ENCODE data around the gene P3R3URF. TPM values are rescaled to one million over a fixed set of nuclear protein-coding genes. Genes with fewer than 3 reads are reported as not detected.
A peak's percentile ranks its signal among the peaks of the same experiment; 100 is the strongest.

The P3R3URF gene
- total and polyA plus RNA-seq, 3 experiments from 2014 or later = not detected

- Mint-ChIP-seq H3K27me3 (peaks cover 0 to 7% of the 10 kb centered on the region in 2 donors), H3K36me3 (no peaks in the 10 kb centered on the region), H3K9me3 (no peaks in the 10 kb centered on the region), H3K27ac (no peak overlapping the region), H3K4me1 (peaks cover under 1 to 1% (median 1%) of the 10 kb centered on the region in 3 donors), H3K4me3 (no peak overlapping the region)
- Histone ChIP-seq H3K4me1 (ENCODE audit: insufficient read depth, low read length) (peaks cover under 1% of the 10 kb centered on the region), H3K27me3 (ENCODE audit: insufficient read depth, low read length, poor library complexity, severe bottlenecking) (no peaks in the 10 kb centered on the region), H3K36me3 (ENCODE audit: insufficient read depth, low read length) (no peaks in the 10 kb centered on the region), H3K9me3 (ENCODE audit: low read length) (no peaks in the 10 kb centered on the region), H3K27ac (ENCODE audit: low read depth, low read length) (no peak overlapping the region), H3K4me3 (ENCODE audit: low read length) (no peak overlapping the region)
- DNase-seq = no peak
- POLR2A ChIA-PET = no interaction called here
- CTCF ChIA-PET = no interaction called here
These were observed 42.2 kb upstream of the P3R3URF start for GRCh38 chr1:46218443-46218842.

- no peak overlapping the region for H3K27ac Mint-ChIP-seq
- no peaks in the 10 kb centered on the region for H3K36me3 Mint-ChIP-seq
- peaks cover 0 to 7% of the 10 kb centered on the region in 2 donors for H3K27me3 Mint-ChIP-seq
- no peak overlapping the region for H3K4me3 Mint-ChIP-seq
- Histone ChIP-seq H3K36me3 (ENCODE audit: insufficient read depth, low read length) (no peaks in the 10 kb centered on the region), H3K9me3 (ENCODE audit: low read length) (no peaks in the 10 kb centered on the region), H3K27ac (ENCODE audit: low read depth, low read length) (no peak overlapping the region), H3K4me3 (ENCODE audit: low read length) (no peak overlapping the region), H3K4me1 (ENCODE audit: insufficient read depth, low read length) (no peaks in the 10 kb centered on the region), H3K27me3 (ENCODE audit: insufficient read depth, low read length, poor library complexity, severe bottlenecking) (no peaks in the 10 kb centered on the region)
- POLR2A ChIA-PET = no interaction called here
- DNase-seq = no peak
- no peaks in the 10 kb centered on the region for H3K9me3 Mint-ChIP-seq
- H3K4me1 Mint-ChIP-seq = no peaks in the 10 kb centered on the region
- CTCF ChIA-PET = interaction anchor here (1.4 kb wide), 1 partner anchor 8 kb away, joined by 7 read pairs; no protein-coding TSS in a partner anchor
These were observed 39.2 kb upstream of the P3R3URF start for GRCh38 chr1:46215504-46215903.

- DNase-seq = no peak
- Mint-ChIP-seq H3K4me3 (no peak overlapping the region), H3K27me3 (no peaks in the 10 kb centered on the region), H3K36me3 (no peaks in the 10 kb centered on the region), H3K4me1 (no peaks in the 10 kb centered on the region), H3K27ac (peak overlapping the region in 1 of 8 donors; percentile 60), H3K9me3 (no peaks in the 10 kb centered on the region)
- Histone ChIP-seq H3K27ac (ENCODE audit: low read depth, low read length) (no peak overlapping the region), H3K9me3 (ENCODE audit: low read length) (no peaks in the 10 kb centered on the region), H3K4me1 (ENCODE audit: insufficient read depth, low read length) (no peaks in the 10 kb centered on the region), H3K4me3 (ENCODE audit: low read length) (no peak overlapping the region), H3K36me3 (ENCODE audit: insufficient read depth, low read length) (no peaks in the 10 kb centered on the region), H3K27me3 (ENCODE audit: insufficient read depth, low read length, poor library complexity, severe bottlenecking) (no peaks in the 10 kb centered on the region)
- CTCF ChIA-PET = no interaction called here
- POLR2A ChIA-PET = no interaction called here
These were observed 34.8 kb upstream of the P3R3URF start for GRCh38 chr1:46211051-46211450.

- H3K36me3 Mint-ChIP-seq = no peaks in the 10 kb centered on the region
- H3K27me3 Mint-ChIP-seq = no peaks in the 10 kb centered on the region
- ChIA-PET CTCF (interaction anchor here (1.3 kb wide), 1 partner anchor 13 kb away, joined by 7 read pairs; no protein-coding TSS in a partner anchor), POLR2A (no interaction called here)
- Histone ChIP-seq H3K27me3 (ENCODE audit: insufficient read depth, low read length, poor library complexity, severe bottlenecking) (no peaks in the 10 kb centered on the region), H3K27ac (ENCODE audit: low read depth, low read length) (no peak overlapping the region), H3K4me3 (ENCODE audit: low read length) (no peak overlapping the region), H3K9me3 (ENCODE audit: low read length) (no peaks in the 10 kb centered on the region), H3K36me3 (ENCODE audit: insufficient read depth, low read length) (no peaks in the 10 kb centered on the region), H3K4me1 (ENCODE audit: insufficient read depth, low read length) (no peaks in the 10 kb centered on the region)
- no peaks in the 10 kb centered on the region for H3K9me3 Mint-ChIP-seq
- no peak for DNase-seq
- no peak overlapping the region for H3K27ac Mint-ChIP-seq
- H3K4me3 Mint-ChIP-seq = no peak overlapping the region
- H3K4me1 Mint-ChIP-seq = no peaks in the 10 kb centered on the region
These were observed 34.3 kb upstream of the P3R3URF start for GRCh38 chr1:46210561-46210960.

- Histone ChIP-seq H3K36me3 (ENCODE audit: insufficient read depth, low read length) (no peaks in the 10 kb centered on the region), H3K27ac (ENCODE audit: low read depth, low read length) (no peak overlapping the region), H3K27me3 (ENCODE audit: insufficient read depth, low read length, poor library complexity, severe bottlenecking) (no peaks in the 10 kb centered on the region), H3K4me1 (ENCODE audit: insufficient read depth, low read length) (peaks cover 12% of the 10 kb centered on the region), H3K4me3 (ENCODE audit: low read length) (no peak overlapping the region), H3K9me3 (ENCODE audit: low read length) (no peaks in the 10 kb centered on the region)
- CTCF ChIA-PET = no interaction called here
- H3K9me3 Mint-ChIP-seq = no peaks in the 10 kb centered on the region
- no peaks in the 10 kb centered on the region for H3K36me3 Mint-ChIP-seq
- H3K27ac Mint-ChIP-seq = peak overlapping the region in 3 of 8 donors; percentile 27 to 60 (median 37)
- no peak for DNase-seq
- H3K4me3 Mint-ChIP-seq = no peak overlapping the region
- H3K4me1 Mint-ChIP-seq = peaks cover 6 to 16% (median 6%) of the 10 kb centered on the region in 3 donors
- H3K27me3 Mint-ChIP-seq = no peaks in the 10 kb centered on the region
- POLR2A ChIA-PET = no interaction called here
These were observed 30.1 kb upstream of the P3R3URF start for GRCh38 chr1:46206399-46206798.

GRCh38 chr1:46205791-46206190 lies 29.5 kb upstream of the P3R3URF start:
- ChIA-PET POLR2A (no interaction called here), CTCF (interaction anchor here (1.4 kb wide), 1 partner anchor 18 kb away, joined by 7 read pairs; no protein-coding TSS in a partner anchor)
- no peak overlapping the region for H3K27ac ChIP-seq (ENCODE audit: low read depth, low read length)
- Mint-ChIP-seq H3K4me3 (peak overlapping the region in 1 of 7 donors; percentile 50), H3K27ac (no peak overlapping the region), H3K36me3 (no peaks in the 10 kb centered on the region), H3K4me1 (peaks cover 6 to 16% (median 6%) of the 10 kb centered on the region in 3 donors), H3K27me3 (no peaks in the 10 kb centered on the region), H3K9me3 (no peaks in the 10 kb centered on the region)
- DNase-seq = peak in 1 of 5 donors; percentile 22
- no peaks in the 10 kb centered on the region for H3K9me3 ChIP-seq (ENCODE audit: low read length)
- H3K27me3 ChIP-seq (ENCODE audit: insufficient read depth, low read length, poor library complexity, severe bottlenecking) = no peaks in the 10 kb centered on the region
- no peaks in the 10 kb centered on the region for H3K36me3 ChIP-seq (ENCODE audit: insufficient read depth, low read length)
- no peak overlapping the region for H3K4me3 ChIP-seq (ENCODE audit: low read length)
- H3K4me1 ChIP-seq (ENCODE audit: insufficient read depth, low read length) = peaks cover 12% of the 10 kb centered on the region

- Histone ChIP-seq H3K4me1 (ENCODE audit: insufficient read depth, low read length) (peaks cover 12% of the 10 kb centered on the region), H3K4me3 (ENCODE audit: low read length) (no peak overlapping the region), H3K27me3 (ENCODE audit: insufficient read depth, low read length, poor library complexity, severe bottlenecking) (no peaks in the 10 kb centered on the region), H3K27ac (ENCODE audit: low read depth, low read length) (no peak overlapping the region), H3K36me3 (ENCODE audit: insufficient read depth, low read length) (no peaks in the 10 kb centered on the region), H3K9me3 (ENCODE audit: low read length) (no peaks in the 10 kb centered on the region)
- peaks cover 0 to 2% of the 10 kb centered on the region in 2 donors for H3K27me3 Mint-ChIP-seq
- DNase-seq = no peak
- H3K36me3 Mint-ChIP-seq = no peaks in the 10 kb centered on the region
- CTCF ChIA-PET = interaction anchor here (1.4 kb wide), 1 partner anchor 19 kb away, joined by 7 read pairs; no protein-coding TSS in a partner anchor
- POLR2A ChIA-PET = no interaction called here
- H3K27ac Mint-ChIP-seq = no peak overlapping the region
- H3K9me3 Mint-ChIP-seq = no peaks in the 10 kb centered on the region
- peak overlapping the region in 1 of 7 donors; percentile 50 for H3K4me3 Mint-ChIP-seq
- H3K4me1 Mint-ChIP-seq = peaks cover 6 to 16% (median 8%) of the 10 kb centered on the region in 3 donors
These were observed 28.9 kb upstream of the P3R3URF start for GRCh38 chr1:46205141-46205540.

- no peak for DNase-seq
- Histone ChIP-seq H3K36me3 (ENCODE audit: insufficient read depth, low read length) (no peaks in the 10 kb centered on the region), H3K9me3 (ENCODE audit: low read length) (no peaks in the 10 kb centered on the region), H3K4me1 (ENCODE audit: insufficient read depth, low read length) (peaks cover 15% of the 10 kb centered on the region), H3K27me3 (ENCODE audit: insufficient read depth, low read length, poor library complexity, severe bottlenecking) (no peaks in the 10 kb centered on the region), H3K27ac (ENCODE audit: low read depth, low read length) (no peak overlapping the region), H3K4me3 (ENCODE audit: low read length) (no peak overlapping the region)
- Mint-ChIP-seq H3K9me3 (no peaks in the 10 kb centered on the region), H3K27ac (no peak overlapping the region), H3K27me3 (peaks cover 0 to 2% of the 10 kb centered on the region in 2 donors), H3K36me3 (no peaks in the 10 kb centered on the region), H3K4me1 (peaks cover 6 to 17% (median 10%) of the 10 kb centered on the region in 3 donors), H3K4me3 (peak overlapping the region in 5 of 7 donors; percentile 22 to 85 (median 72))
- ChIA-PET POLR2A (no interaction called here), CTCF (interaction anchor here (1.3 to 1.4 kb wide), 2 partner anchors 19 kb away, joined by 5 to 7 read pairs; no protein-coding TSS in a partner anchor)
These were observed 28.1 kb upstream of the P3R3URF start for GRCh38 chr1:46204406-46204742.
